Measurements from ENCODE around the gene JMJD1C.
A peak's percentile ranks its signal among the peaks of the same experiment; 100 is the strongest.
"Not testable (repeated sequence)": the region's sequence is repeated elsewhere in the genome, so short reads cannot be mapped to it uniquely, and the experiment has no call there.

Gene JMJD1C

DNA sequence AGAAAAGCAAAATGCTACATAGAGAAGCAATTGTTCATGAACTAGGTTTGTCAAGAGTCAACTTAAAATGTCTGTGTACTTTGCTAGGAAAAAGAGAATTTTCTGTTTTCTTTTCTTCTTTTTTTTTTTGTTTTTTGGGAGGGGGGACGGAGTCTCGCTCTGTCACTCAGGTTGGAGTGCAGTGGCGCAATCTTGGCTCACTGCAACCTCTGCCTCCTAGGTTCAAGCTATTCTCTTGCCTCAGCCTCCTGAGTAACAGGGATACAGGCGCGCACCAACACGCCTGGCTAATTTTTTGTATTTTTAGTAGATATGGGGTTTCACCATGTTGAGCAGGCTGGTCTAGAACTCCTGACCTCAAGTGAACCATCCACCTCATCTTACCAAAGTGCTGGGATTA, 181.9 kb downstream of the JMJD1C start:
- not testable (repeated sequence) for DNase-seq

DNA sequence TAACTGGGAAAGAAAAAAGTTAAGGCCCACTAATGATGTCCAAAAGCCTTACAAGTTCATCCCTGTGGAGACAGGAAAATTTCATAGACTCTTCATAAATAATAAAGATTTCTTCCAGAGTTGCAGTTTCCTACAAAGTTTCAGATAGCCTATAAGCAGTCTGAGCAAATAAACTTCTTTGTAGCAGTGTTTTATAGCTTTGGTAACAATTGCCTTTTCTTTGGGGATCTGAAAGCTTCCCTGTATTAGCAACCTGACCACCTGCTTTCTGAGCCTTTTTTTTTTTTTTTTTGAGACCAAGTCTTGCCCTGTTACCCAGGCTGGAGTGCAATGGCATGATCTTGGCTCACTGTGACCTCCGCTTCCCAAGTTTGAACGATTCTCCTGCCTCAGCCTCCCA, 182.7 kb downstream of the JMJD1C start:
- DNase-seq, result no peak

- no peak for DNase-seq
These were observed 183.8 kb downstream of the JMJD1C start for GRCh38 chr10:63281967-63282366.

DNA sequence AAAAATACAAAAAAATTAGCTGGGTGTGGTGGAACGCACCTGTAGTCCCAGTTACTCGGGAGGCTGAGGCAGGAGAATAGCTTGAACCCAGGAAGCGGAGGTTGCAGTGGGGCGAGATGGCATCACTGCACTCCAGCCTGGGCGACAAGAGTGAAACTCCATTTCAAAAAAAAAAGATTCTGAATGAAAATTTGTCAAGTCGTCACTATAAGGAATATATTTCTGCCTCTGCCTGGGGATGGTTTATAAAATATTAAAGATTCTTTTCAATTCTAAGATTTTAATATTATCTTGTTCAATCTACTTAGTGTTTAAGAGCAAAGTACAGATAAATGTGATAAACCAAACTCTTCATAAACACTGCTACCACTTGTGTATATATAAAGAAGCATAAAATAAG, 185.4 kb downstream of the JMJD1C start:
- no peak for DNase-seq

- no peak for DNase-seq
These were observed 190.7 kb downstream of the JMJD1C start for GRCh38 chr10:63275094-63275493.

DNA sequence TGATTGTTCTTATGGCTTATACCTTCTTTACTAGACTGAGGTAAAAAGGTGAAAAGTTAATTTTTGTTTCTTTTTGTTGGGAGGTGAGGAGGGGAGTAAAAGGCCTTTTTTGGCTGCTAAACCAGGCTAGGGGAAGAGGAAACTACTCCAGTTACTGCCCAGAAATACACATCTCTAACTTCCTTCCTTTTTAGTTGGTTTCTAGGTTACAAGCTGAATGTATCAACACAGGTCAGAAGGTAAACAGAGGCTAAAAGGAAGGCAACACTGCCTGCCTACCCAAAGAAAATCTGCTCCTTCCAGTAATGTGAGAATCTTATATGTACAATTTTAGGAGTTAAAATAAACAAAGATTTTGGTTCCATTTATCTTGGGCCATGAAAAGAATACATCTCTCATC, 192.2 kb downstream of the JMJD1C start:
- no peak for DNase-seq

DNA sequence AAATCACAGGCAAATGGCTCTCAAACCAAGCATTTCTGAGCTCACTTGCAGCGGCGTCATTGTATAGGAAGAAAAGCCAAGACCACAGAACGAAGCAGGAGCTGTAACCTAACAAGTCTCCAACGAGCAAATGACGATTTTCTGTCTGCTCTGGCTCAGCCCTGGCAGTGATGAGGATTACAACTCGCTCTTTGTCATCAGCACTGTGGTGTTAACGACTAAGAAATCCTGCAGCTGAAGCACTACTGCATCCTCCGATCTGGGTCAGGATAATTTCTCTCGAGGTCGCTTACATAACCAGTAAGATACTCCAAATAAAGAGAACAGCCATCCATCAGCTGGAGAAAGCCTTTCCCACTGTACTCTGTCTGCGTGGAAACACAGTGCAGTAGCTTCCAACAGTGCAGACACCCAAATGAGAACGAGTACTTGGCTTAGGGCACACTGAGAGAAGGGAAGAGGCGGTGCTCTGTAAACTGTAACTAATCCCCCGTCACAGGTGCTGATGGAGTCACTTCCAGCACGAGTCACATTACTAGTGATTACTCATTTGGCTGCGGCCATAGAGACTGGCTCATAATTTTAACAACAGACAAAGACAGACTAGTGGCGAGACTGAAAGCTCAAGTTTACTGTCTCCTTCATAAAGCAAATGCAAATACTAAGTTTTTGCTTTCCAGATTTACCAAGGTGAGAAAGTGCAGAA, 196.8 kb downstream of the JMJD1C start:
- peak; percentile 61 to 70 for DNase-seq

DNA sequence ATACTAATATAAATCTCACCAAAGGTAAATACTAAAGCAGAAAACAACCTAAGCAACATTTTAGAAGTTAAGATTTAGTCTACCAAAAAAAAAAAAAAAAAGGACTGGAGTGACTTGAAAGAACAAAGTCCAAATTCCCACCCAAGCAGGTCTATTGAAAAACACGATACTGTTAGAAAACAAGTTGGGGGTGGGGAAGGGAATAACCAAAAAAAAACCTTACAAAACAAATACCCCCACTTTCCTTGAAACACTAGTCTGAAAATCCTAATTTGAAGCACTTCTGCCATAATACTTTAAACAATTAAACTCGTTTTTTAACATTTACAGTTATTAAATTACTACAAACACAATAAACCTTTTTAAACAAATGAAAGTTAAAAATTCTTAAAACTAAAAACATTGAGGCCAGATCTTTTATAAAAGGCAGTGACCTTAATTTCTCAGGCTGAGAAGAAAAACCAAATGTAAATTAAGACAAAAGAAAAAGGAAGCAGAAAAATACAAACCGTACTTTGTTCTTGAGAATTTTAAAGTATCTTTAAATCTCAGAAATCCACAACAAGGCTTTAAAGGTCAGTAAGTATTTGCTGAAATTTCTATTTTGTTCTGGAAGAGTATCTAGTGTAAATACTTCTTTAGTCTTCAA, 197.5 kb downstream of the JMJD1C start:
- DNase-seq, result no peak

DNA sequence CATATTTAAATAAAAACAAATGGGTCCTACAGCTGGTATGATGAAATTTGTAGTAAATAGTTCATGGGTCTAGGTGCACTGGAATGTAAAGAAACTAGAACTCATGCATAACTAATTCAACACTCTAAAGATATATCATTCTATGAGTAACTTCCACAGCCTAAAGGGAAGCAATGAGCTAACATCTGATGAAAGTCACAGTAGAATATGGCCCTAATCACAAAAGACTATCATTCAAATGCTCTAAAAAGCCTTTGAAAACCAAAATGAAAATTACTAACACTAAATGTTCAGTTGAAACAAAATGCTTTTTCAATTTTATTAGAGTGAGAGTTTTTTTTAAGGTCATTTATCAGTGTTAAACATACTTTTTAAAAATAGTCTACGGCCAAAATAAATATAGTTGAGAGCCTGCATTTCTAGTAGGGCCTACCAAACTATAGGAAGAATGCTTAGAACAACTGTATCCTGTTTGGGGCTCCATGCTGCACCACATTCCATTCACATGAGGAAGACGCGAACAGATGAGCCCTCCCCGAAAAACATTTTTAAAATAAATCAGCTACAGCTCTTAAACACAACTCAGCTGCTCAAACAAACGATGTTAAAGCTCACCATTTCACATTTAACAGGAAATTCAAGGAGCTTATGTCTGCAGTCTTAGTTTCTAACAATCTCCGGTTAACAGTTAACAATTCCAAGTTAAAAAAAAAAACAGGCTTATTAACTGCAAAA, 198.2 kb downstream of the JMJD1C start:
- DNase-seq, result no peak

DNA sequence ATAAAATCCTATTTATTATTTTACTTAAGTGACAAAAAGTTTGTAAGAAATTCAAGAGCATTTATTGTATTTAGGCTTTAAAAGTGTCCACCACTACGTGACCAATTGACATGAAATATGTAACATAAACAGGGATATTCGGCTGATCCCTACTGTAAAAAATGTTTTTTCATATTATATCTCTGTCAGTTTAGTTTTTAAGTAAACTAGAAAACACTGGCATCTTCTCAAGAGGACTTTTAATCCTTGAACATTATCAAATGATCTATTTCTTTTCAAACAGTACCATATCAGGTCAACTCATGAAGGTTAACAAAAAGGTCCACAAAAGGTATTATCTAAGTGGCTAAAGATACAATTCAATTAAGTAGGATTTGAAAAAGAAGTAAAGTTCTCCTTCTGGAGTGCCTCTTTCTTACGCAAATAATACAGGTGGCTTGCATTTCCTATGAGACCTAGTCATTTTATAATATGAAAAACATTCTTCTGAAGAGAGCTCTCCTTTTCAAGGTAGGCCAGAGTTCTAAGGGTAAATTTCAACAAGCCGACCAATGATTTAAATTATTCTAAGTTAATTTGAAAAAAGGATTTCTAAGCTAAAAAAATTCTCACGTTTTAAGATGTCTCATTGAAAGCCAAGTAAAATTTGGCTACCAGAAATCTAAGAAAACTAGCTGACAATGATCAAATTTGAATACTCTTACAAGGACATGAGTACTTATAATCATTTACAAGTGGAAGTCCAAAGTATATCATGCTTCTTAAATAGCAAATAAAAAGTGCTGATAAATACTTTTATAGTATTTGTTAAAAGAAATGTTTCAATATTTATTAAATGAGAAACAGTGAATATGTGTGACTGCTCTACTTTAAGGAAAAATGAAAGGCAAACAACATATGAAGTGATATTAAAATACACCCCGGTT, 199.1 kb downstream of the JMJD1C start:
- DNase-seq, result no peak

- DNase-seq, result no peak
These were observed 200.0 kb downstream of the JMJD1C start for GRCh38 chr10:63265683-63266235.

DNA sequence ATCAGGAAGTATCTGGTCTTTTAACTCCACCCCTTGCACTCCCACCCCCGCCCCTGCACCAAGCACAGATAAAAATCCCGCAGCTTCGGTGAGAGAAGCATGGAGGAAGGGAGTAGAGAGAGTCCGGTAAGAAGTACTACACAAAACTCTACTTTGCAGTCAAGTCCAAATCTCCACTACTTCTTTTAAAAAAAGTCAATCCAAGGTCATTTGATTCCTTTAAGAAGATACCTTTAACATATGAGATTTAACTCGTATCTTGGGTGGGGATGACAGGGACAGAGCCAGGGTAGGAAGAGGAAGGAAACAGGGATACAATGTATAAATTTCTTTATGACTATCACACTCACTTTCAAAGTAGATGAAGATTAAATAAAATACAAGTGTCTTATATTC, 200.6 kb downstream of the JMJD1C start:
- peak; percentile 5 to 6 for DNase-seq

GRCh38 chr10:63264617-63265221, 201.1 kb downstream of the JMJD1C start:
- DNase-seq, result no peak

GRCh38 chr10:63262430-63263073, 203.2 kb downstream of the JMJD1C start:
- DNase-seq, result no peak

DNA sequence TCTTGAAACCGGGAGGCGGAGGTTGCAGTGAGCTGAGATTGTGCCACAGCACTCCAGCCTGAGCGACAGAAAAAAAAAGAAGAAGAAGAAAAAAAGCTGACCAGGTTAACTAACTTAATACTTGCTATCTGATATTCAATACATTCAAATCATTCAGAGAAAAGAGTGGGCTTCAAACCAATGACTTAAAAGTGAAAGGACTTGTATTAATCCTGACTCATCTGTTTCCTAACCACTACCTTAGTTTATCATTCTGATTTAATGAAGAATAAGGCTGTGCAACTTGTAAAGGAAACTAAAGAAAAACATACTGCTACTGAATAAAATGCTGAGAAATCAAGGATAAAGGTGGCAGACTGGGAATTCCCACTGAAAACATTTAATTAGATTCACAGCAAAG, 204.3 kb downstream of the JMJD1C start:
- DNase-seq, result no peak

- DNase-seq, result no peak
These were observed 204.9 kb downstream of the JMJD1C start for GRCh38 chr10:63260860-63261251.

- no peak for DNase-seq
These were observed 205.5 kb downstream of the JMJD1C start for GRCh38 chr10:63260103-63260859.

DNA sequence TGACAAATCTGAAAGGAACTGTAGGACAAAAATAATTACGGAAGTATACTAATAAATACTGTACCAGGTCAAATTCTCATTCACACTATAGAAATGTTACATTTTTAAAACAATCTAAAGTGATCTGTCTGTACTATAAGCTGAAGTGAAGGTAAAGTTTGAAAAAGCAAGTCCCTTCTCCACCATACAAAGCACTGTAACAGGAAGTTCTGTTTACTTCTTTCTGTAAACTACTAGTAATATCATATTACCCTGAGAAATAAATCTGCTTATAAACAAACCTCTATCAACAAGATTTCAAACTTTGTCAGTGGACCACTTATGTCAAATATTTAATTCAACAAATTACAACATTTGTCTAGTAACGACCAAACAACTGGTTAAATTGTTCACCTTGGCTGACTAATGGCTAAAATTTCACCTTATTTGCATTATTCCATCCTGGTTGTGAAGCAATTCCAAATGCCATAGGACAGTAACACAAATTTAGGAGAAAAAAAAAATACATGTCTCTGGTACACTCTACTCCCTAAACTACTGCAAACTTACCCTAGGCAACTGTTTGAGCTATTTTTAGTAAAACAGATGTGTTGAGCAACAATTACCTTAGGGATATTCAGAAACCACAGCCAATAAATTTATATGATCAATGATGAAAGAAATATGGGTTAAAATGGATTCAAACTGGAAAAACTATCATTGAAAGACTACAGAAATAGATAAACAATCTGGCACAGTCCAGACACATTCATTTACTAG, 206.7 kb downstream of the JMJD1C start:
- no peak for DNase-seq

GRCh38 chr10:63257778-63258177, 208.0 kb downstream of the JMJD1C start:
- DNase-seq, result no peak
